ENCODE measurements around the gene MIEF1. TPM values are rescaled to one million over a fixed set of nuclear protein-coding genes. Genes with fewer than 3 reads are reported as not detected.
A peak's percentile ranks its signal among the peaks of the same experiment; 100 is the strongest.

MIEF1 gene
- total and polyA plus RNA-seq, 11 donors: 6.5 to 25.2 (median 18.7) TPM

GRCh38 chr22:39500101-39500500 is 2.0 kb upstream of the MIEF1 start:
- intact Hi-C loops (cut with DNase I): loop anchor here in 5 of 10 donors (5.0 to 10.0 kb wide), 3 partner anchors 65 to 103 kb away; partner anchors contain the start of gene TAB1 (in 2 of the 5)
- DNase-seq: no peak
- WGBS, 4 donors: 63 to 71% (median 67%) methylated on average over 6 of the region's 6 CpGs
- Histone ChIP-seq H3K27me3 (no peaks in the 10 kb centered on the region), H3K4me1 (peaks cover 14 to 69% (median 51%) of the 10 kb centered on the region in 12 donors), H3K36me3 (peaks cover 5 to 14% (median 12%) of the 10 kb centered on the region in 9 donors), H3K27ac (peak overlapping the region in 8 of 12 donors; percentile 76 to 96 (median 93)), H3K4me3 (no peak overlapping the region), H3K9me3 (no peaks in the 10 kb centered on the region)
- no peak for TF ChIP-seq CTCF (IDR thresholded peaks at IDR 0.05)
- no peak for ATAC-seq

GRCh38 chr22:39501644-39502108 is 414 bp upstream of the MIEF1 start:
- DNase-seq (no peak), ATAC-seq (no peak)
- Histone ChIP-seq H3K27me3 (no peaks in the 10 kb centered on the region), H3K27ac (peak overlapping the region; percentile 54 to 96 (median 92)), H3K36me3 (peaks cover 5 to 30% (median 28%) of the 10 kb centered on the region in 9 donors), H3K9me3 (no peaks in the 10 kb centered on the region), H3K4me1 (peaks cover 14 to 70% (median 49%) of the 10 kb centered on the region in 12 donors), H3K4me3 (peak overlapping the region; percentile 76 to 100 (median 96))
- TF ChIP-seq POLR2A (IDR thresholded peaks at IDR 0.05) (peak in 1 of 2 donors; percentile 63), CTCF (IDR thresholded peaks at IDR 0.05) (no peak)
- 28 to 39% (median 32%) methylated on average over 10 to 13 of the region's 13 CpGs for WGBS, 4 donors
- intact Hi-C loops (cut with DNase I): loop anchor here in 7 of 10 donors (1.0 to 10.0 kb wide), 6 partner anchors 17 to 104 kb away; partner anchors contain the start of genes ATF4 (in 4 of the 7) and TAB1 (in 2 of the 7)

- H3K9me3 ChIP-seq: no peaks in the 10 kb centered on the region
- TF ChIP-seq CTCF (IDR thresholded peaks at IDR 0.05) (no peak), POLR2A (IDR thresholded peaks at IDR 0.05) (no peak)
- H3K27me3 ChIP-seq: no peaks in the 10 kb centered on the region
- 6 to 10% (median 8%) methylated on average over 18 of the region's 18 CpGs for WGBS, 4 donors
- peaks cover 14 to 66% (median 43%) of the 10 kb centered on the region in 12 donors for H3K4me1 ChIP-seq
- peak overlapping the region; percentile 76 to 100 (median 96) for H3K4me3 ChIP-seq
- DNase-seq: no peak
- intact Hi-C loops (cut with DNase I): loop anchor here in 7 of 10 donors (1.0 to 10.0 kb wide), 6 partner anchors 16 to 106 kb away; partner anchors contain the start of genes ATF4 (in 3 of the 7) and TAB1 (in 2 of the 7)
- no peak for ATAC-seq
- H3K36me3 ChIP-seq: peaks cover 5 to 42% (median 39%) of the 10 kb centered on the region in 9 donors
- H3K27ac ChIP-seq: peak overlapping the region; percentile 63 to 96 (median 92)
These were observed 809 bp downstream of the MIEF1 start for GRCh38 chr22:39502789-39503409.

- Histone ChIP-seq H3K36me3 (peaks cover 5 to 50% (median 45%) of the 10 kb centered on the region in 9 donors), H3K4me3 (peak overlapping the region in 11 of 12 donors; percentile 76 to 99 (median 95)), H3K4me1 (peaks cover 14 to 60% (median 40%) of the 10 kb centered on the region in 12 donors), H3K27me3 (no peaks in the 10 kb centered on the region), H3K9me3 (no peaks in the 10 kb centered on the region), H3K27ac (peak overlapping the region in 2 of 12 donors; percentile 84 to 93)
- 46 to 65% (median 54%) methylated on average over 6 of the region's 6 CpGs for WGBS, 4 donors
- TF ChIP-seq CTCF (IDR thresholded peaks at IDR 0.05) (no peak), POLR2A (IDR thresholded peaks at IDR 0.05) (no peak)
- DNase-seq (no peak), ATAC-seq (no peak)
- intact Hi-C loops (cut with DNase I): loop anchor here in 7 of 10 donors (2.0 to 10.0 kb wide), 5 partner anchors 15 to 106 kb away; partner anchors contain the start of genes ATF4 (in 2 of the 7) and TAB1 (in 2 of the 7)
These were observed 1.5 kb downstream of the MIEF1 start for GRCh38 chr22:39503630-39504029.
